Suprapubic skin (tissue), 4 donors: ENCODE measurements around the gene JSRP1. TPM values are rescaled to one million over a fixed set of nuclear protein-coding genes. Genes with fewer than 3 reads are reported as not detected.

ENCODE experiments used
- DNase-seq, 2 donors: peaks; one replicate each; pipeline ENCODE4 v3.0.0-alpha.2; 2019; ENCODE audit warnings: low spot score in 2 of 2
- H3K27ac ChIP-seq: fragments of 200-600 bp; sonication (generic); one replicate; pipeline ENCODE4 v1.5.1; 2019
- H3K27me3 ChIP-seq: fragments of 200-600 bp; sonication (generic); one replicate; pipeline ENCODE4 v1.5.1; 2019
- H3K36me3 ChIP-seq: fragments of 200-600 bp; sonication (generic); one replicate; pipeline ENCODE4 v1.5.1; 2019
- H3K4me1 ChIP-seq: fragments of 200-600 bp; sonication (generic); one replicate; pipeline ENCODE4 v1.5.1; 2019
- H3K4me3 ChIP-seq: fragments of 200-600 bp; sonication (generic); one replicate; pipeline ENCODE4 v1.5.1; 2019; ENCODE audit warnings: mild to moderate bottlenecking
- H3K9me3 ChIP-seq: fragments of 200-600 bp; sonication (generic); one replicate; pipeline ENCODE4 v1.5.1; 2019
- CTCF ChIP-seq, 2 donors: fragments of 200-600 bp in 1 of 2; fragments of 450-650 bp in 1 of 2; sonication (generic) in 1 of 2; IDR thresholded peaks; one replicate each; pipeline ENCODE4 v1.5.1; 2016 to 2019; ENCODE audit warnings: antibody characterized with exemption in 2 of 2, mild to moderate bottlenecking in 1 of 2, moderate library complexity in 1 of 2
- EP300 ChIP-seq: sonication (generic); formaldehyde crosslinking; IDR thresholded peaks from one replicate; pipeline ENCODE4 v1.6.1; 2017; ENCODE audit warnings: antibody characterized with exemption
- POLR2A ChIP-seq, 2 donors: fragments of 450-650 bp; IDR thresholded peaks; one replicate each; pipeline ENCODE4 v1.6.1; 2017; ENCODE audit warnings: antibody characterized with exemption in 2 of 2, mild to moderate bottlenecking in 2 of 2, moderate library complexity in 2 of 2
- POLR2AphosphoS5 ChIP-seq, 3 donors: sonication (generic); formaldehyde crosslinking; IDR thresholded peaks; one replicate each; pipeline ENCODE4 v1.6.1; 2017; ENCODE audit warnings: antibody characterized with exemption in 3 of 3
- WGBS: methylation state at CpG from one replicate; pipeline ENCODE4 v1.1.5; 2018; 5-methylcytosine and 5-hydroxymethylcytosine counted together
- total RNA-seq, 4 donors: library from RNA; depleted of rRNA; stranded (reverse); fragments of >200 nt; gene quantifications; one replicate each; pipeline ENCODE4 v1.1.0, GENCODE V29; 2016

The JSRP1 gene
- total RNA-seq, 4 donors from 2014 or later, result not detected

GRCh38 chr19:2239173-2239572 lies 17.0 kb downstream of the JSRP1 start:
- Histone ChIP-seq H3K4me3 (peak overlapping the region; percentile 44), H3K9me3 (no peaks in the 10 kb centered on the region), H3K27me3 (no peaks in the 10 kb centered on the region), H3K27ac (peak overlapping the region; percentile 26), H3K36me3 (peaks cover 12% of the 10 kb centered on the region), H3K4me1 (peaks cover 78% of the 10 kb centered on the region)
- no peak for TF ChIP-seq EP300
- no peak for TF ChIP-seq CTCF (IDR thresholded peaks at IDR 0.05)
- no peak for TF ChIP-seq POLR2AphosphoS5 (IDR thresholded peaks at IDR 0.05)
- no peak for TF ChIP-seq POLR2A (IDR thresholded peaks at IDR 0.05)
- 66% methylated on average over 10 of the region's 10 CpGs for WGBS
- DNase-seq, result no peak

- H3K4me1 ChIP-seq, result peaks cover 85% of the 10 kb centered on the region
- H3K4me3 ChIP-seq, result peak overlapping the region; percentile 92
- H3K27ac ChIP-seq, result peak overlapping the region; percentile 94
- no peaks in the 10 kb centered on the region for H3K27me3 ChIP-seq
- 77% methylated on average over 6 of the region's 6 CpGs for WGBS
- no peak for DNase-seq
- peaks cover 13% of the 10 kb centered on the region for H3K36me3 ChIP-seq
- TF ChIP-seq POLR2AphosphoS5 (IDR thresholded peaks at IDR 0.05) (no peak), CTCF (IDR thresholded peaks at IDR 0.05) (no peak), POLR2A (IDR thresholded peaks at IDR 0.05) (no peak), EP300 (no peak)
- no peaks in the 10 kb centered on the region for H3K9me3 ChIP-seq
Measured at GRCh38 chr19:2237869-2238153, 18.4 kb downstream of the JSRP1 start.

GRCh38 chr19:2237051-2237868 lies 19.0 kb downstream of the JSRP1 start:
- peaks cover 81% of the 10 kb centered on the region for H3K4me1 ChIP-seq
- H3K4me3 ChIP-seq, result peak overlapping the region; percentile 92
- peak overlapping the region; percentile 94 for H3K27ac ChIP-seq
- no peaks in the 10 kb centered on the region for H3K9me3 ChIP-seq
- peaks cover 18% of the 10 kb centered on the region for H3K36me3 ChIP-seq
- no peaks in the 10 kb centered on the region for H3K27me3 ChIP-seq
- no peak for DNase-seq
- 45% methylated on average over 38 of the region's 43 CpGs for WGBS
- no peak for TF ChIP-seq POLR2AphosphoS5 (IDR thresholded peaks at IDR 0.05)
- TF ChIP-seq EP300, result no peak
- no peak for TF ChIP-seq POLR2A (IDR thresholded peaks at IDR 0.05)
- no peak for TF ChIP-seq CTCF (IDR thresholded peaks at IDR 0.05)

GRCh38 chr19:2236314-2237050 lies 19.7 kb downstream of the JSRP1 start, which contains the start of the genes PLEKHJ1 and SF3A2:
Gene PLEKHJ1, minus strand, starts transcription at chr19:2236329. Its CDS starts 81 bp downstream, at chr19:2236248.
Gene SF3A2, plus strand, starts transcription at chr19:2236824. Its CDS starts 6,595 bp downstream, at chr19:2243419.
- Histone ChIP-seq H3K4me3 (peak within 1 kb of the TSS; percentile 92), H3K4me1 (peaks cover 81% of the 10 kb centered on the region), H3K9me3 (no peaks in the 10 kb centered on the region), H3K36me3 (peaks cover 19% of the 10 kb centered on the region), H3K27ac (peak within 1 kb of the TSS; percentile 94), H3K27me3 (no peaks in the 10 kb centered on the region)
- no CpG with 5 or more reads among the region's 80 CpGs for WGBS
- TF ChIP-seq CTCF (IDR thresholded peaks at IDR 0.05), result peak; percentile 99 to 100
- peak in 1 of 2 donors; percentile 55 for TF ChIP-seq POLR2A (IDR thresholded peaks at IDR 0.05)
- no peak for TF ChIP-seq EP300
- TF ChIP-seq POLR2AphosphoS5 (IDR thresholded peaks at IDR 0.05), result peak; percentile 36 to 92 (median 83)
- peak; percentile 98 for DNase-seq

- no CpG with 5 or more reads among the region's 28 CpGs for WGBS
- no peak for TF ChIP-seq CTCF (IDR thresholded peaks at IDR 0.05)
- no peak for TF ChIP-seq POLR2AphosphoS5 (IDR thresholded peaks at IDR 0.05)
- H3K9me3 ChIP-seq, result no peaks in the 10 kb centered on the region
- H3K27me3 ChIP-seq, result no peaks in the 10 kb centered on the region
- peaks cover 81% of the 10 kb centered on the region for H3K4me1 ChIP-seq
- H3K4me3 ChIP-seq, result peak overlapping the region; percentile 92
- DNase-seq, result no peak
- peak overlapping the region; percentile 94 for H3K27ac ChIP-seq
- H3K36me3 ChIP-seq, result peaks cover 19% of the 10 kb centered on the region
Measured at GRCh38 chr19:2236064-2236313, 20.2 kb downstream of the JSRP1 start.
